GM23338 (cell line): ENCODE measurements around the gene RAET1G. TPM values are rescaled to one million over a fixed set of nuclear protein-coding genes. Genes with fewer than 3 reads are reported as not detected.

Source experiments
- ATAC-seq: fragments of 200-7000 bp; cut with Tn5 transposase; 3 replicates; pipeline ENCODE4 v1.9.1; 2020
- DNase-seq: peaks from one replicate; pipeline ENCODE4 v3.0.0-alpha.2; 2015; ENCODE audit warnings: low spot score
- H2AFZ ChIP-seq: fragments of 200-600 bp; sonication (generic); 2 replicates; pipeline ENCODE4 v1.8.0; 2016; ENCODE audit warnings: antibody characterized with exemption, mild to moderate bottlenecking, moderate library complexity
- H3F3A ChIP-seq: fragments of 200-600 bp; sonication (generic); replicated peaks from 2 replicates; pipeline ENCODE4 v1.8.0; 2017; ENCODE audit warnings: antibody characterized with exemption, mixed run types, low read depth
- H3K27ac ChIP-seq: fragments of 200-600 bp; sonication (generic); 2 replicates; pipeline ENCODE4 v1.6.1; 2016; ENCODE audit warnings: low read depth
- H3K27me3 ChIP-seq: fragments of 200-600 bp; sonication (generic); 2 replicates; pipeline ENCODE4 v1.8.0; 2016; ENCODE audit warnings: mild to moderate bottlenecking, mixed run types, moderate library complexity; ENCODE audit not compliant: insufficient read depth
- H3K36me3 ChIP-seq: fragments of 200-600 bp; sonication (generic); 2 replicates; pipeline ENCODE4 v1.8.0; 2016; ENCODE audit warnings: mild to moderate bottlenecking; ENCODE audit not compliant: insufficient read depth
- H3K4me1 ChIP-seq: fragments of 200-600 bp; sonication (generic); 2 replicates; pipeline ENCODE4 v1.8.0; 2016; ENCODE audit warnings: mild to moderate bottlenecking, moderate library complexity; ENCODE audit not compliant: insufficient read depth
- H3K4me2 ChIP-seq: fragments of 200-600 bp; sonication (generic); 2 replicates; pipeline ENCODE4 v1.7.1; 2017; ENCODE audit warnings: mixed run types
- H3K4me3 ChIP-seq: fragments of 200-600 bp; sonication (generic); 2 replicates; pipeline ENCODE4 v1.6.1; 2016; ENCODE audit warnings: mixed run types
- H3K79me2 ChIP-seq: fragments of 200-600 bp; sonication (generic); replicated peaks from 2 replicates; pipeline ENCODE4 v1.8.0; 2017; ENCODE audit warnings: mild to moderate bottlenecking; ENCODE audit not compliant: insufficient read depth
- H3K9me2 ChIP-seq: fragments of 200-600 bp; sonication (generic); 2 replicates; pipeline ENCODE4 v1.8.0; 2017; ENCODE audit not compliant: insufficient read depth
- H4K20me1 ChIP-seq: fragments of 200-600 bp; sonication (generic); replicated peaks from 2 replicates; pipeline ENCODE4 v1.8.0; 2017; ENCODE audit warnings: mild to moderate bottlenecking; ENCODE audit not compliant: insufficient read depth
- H3K27ac Mint-ChIP-seq: 2 replicates; pipeline ENCODE4 v1.8.0; 2020; ENCODE audit warnings: inconsistent platforms, mild to moderate bottlenecking, moderate library complexity, mixed read lengths
- H3K27me3 Mint-ChIP-seq: 3 replicates; pipeline ENCODE4 v1.8.0; 2022; ENCODE audit warnings: low read depth, mild to moderate bottlenecking, moderate library complexity, mixed read lengths, inconsistent platforms; ENCODE audit not compliant: insufficient read depth, poor library complexity
- H3K36me3 Mint-ChIP-seq: 3 replicates; pipeline ENCODE4 v1.8.0; 2021; ENCODE audit warnings: low read depth, mild to moderate bottlenecking, inconsistent platforms, moderate library complexity, mixed read lengths
- H3K4me1 Mint-ChIP-seq: 3 replicates; pipeline ENCODE4 v1.8.0; 2020; ENCODE audit warnings: mild to moderate bottlenecking, inconsistent platforms, mixed read lengths
- H3K4me3 Mint-ChIP-seq: 3 replicates; pipeline ENCODE4 v1.8.0; 2021; ENCODE audit warnings: moderate library complexity, mild to moderate bottlenecking, inconsistent platforms, mixed read lengths
- H3K9me3 Mint-ChIP-seq: 3 replicates; pipeline ENCODE4 v1.8.0; 2020; ENCODE audit warnings: moderate library complexity, mild to moderate bottlenecking, inconsistent platforms, mixed read lengths
- ETS1 ChIP-seq: IDR thresholded peaks from 2 replicates; pipeline ENCODE4 v1.6.1; 2016; ENCODE audit warnings: antibody characterized with exemption
- REST ChIP-seq: IDR thresholded peaks from one replicate; pipeline ENCODE4 v1.6.1; 2018; ENCODE audit warnings: antibody characterized with exemption; ENCODE audit not compliant: unreplicated experiment
- ZNF114 ChIP-seq: fragments of 250-450 bp; sonication (Bioruptor Pico); IDR thresholded peaks from 2 replicates; pipeline ENCODE4 v1.5.0; 2020; ENCODE audit warnings: mild to moderate bottlenecking, moderate library complexity
- ZNF331 ChIP-seq: fragments of 250-450 bp; sonication (Bioruptor Pico); IDR thresholded peaks from 2 replicates; pipeline ENCODE4 v1.5.0; 2020; ENCODE audit warnings: low read depth, mild to moderate bottlenecking, moderate library complexity
- ZNF462 ChIP-seq: fragments of 250-450 bp; sonication (Bioruptor Pico); IDR thresholded peaks from 2 replicates; pipeline ENCODE4 v1.5.0; 2020; ENCODE audit warnings: mild to moderate bottlenecking, moderate library complexity
- polyA plus RNA-seq: library from polyadenylated mRNA; unstranded; fragments of >200 nt; fragmentation: Nextera tagmentation; extraction: Ambion mirVana; gene quantifications from 2 replicates; pipeline ENCODE4 v1.2.1, GENCODE V29; 2016
- total RNA-seq: library from RNA; depleted of rRNA; stranded (reverse); fragments of >200 nt; shearing (Covaris generic); gene quantifications from 2 replicates; pipeline ENCODE4 v1.2.3, GENCODE V29; 2014

Gene RAET1G
- total and polyA plus RNA-seq, 2 experiments from 2014 or later, result not detected

- TF ChIP-seq ZNF462 (CRISPR knock-in tag) (no peak), ETS1 (no peak)
These were observed 34.8 kb downstream of the RAET1G start (continued) for GRCh38 chr6:149888093-149888492.

- Histone ChIP-seq H3K4me2 (no peak overlapping the region), H3K27ac (no peak overlapping the region), H3K36me3 (no peaks in the 10 kb centered on the region), H2AFZ (no peak overlapping the region), H3F3A (no peaks in the 10 kb centered on the region; the same call in 1 of the 2 replicates), H3K4me3 (no peak overlapping the region), H3K79me2 (no peaks in the 10 kb centered on the region), H3K9me2 (0 out of 2 replicates have a peak, but pooled peaks cover 3% of the 10 kb centered on the region), H3K4me1 (no peaks in the 10 kb centered on the region), H4K20me1 (no peaks in the 10 kb centered on the region; the same call in 1 of the 2 replicates), H3K27me3 (no peaks in the 10 kb centered on the region)
- no peak overlapping the region for H3K27ac Mint-ChIP-seq
- DNase-seq (no peak), ATAC-seq (no peak)
- peaks cover 3% of the 10 kb centered on the region; the same call in 1 of the 3 replicates for H3K4me1 Mint-ChIP-seq
- H3K4me3 Mint-ChIP-seq, result no peak overlapping the region
- peaks cover 6% of the 10 kb centered on the region for H3K27me3 Mint-ChIP-seq
- no peaks in the 10 kb centered on the region for H3K9me3 Mint-ChIP-seq
- H3K36me3 Mint-ChIP-seq, result no peaks in the 10 kb centered on the region
- no peak for TF ChIP-seq ZNF114
- TF ChIP-seq ETS1, result no peak
- TF ChIP-seq ZNF331 (CRISPR knock-in tag), result no peak
- TF ChIP-seq REST, result no peak
These were observed 35.6 kb downstream of the RAET1G start for GRCh38 chr6:149887343-149887742.
